NCI-H2196 (cell line): ENCODE results near the gene INO80B.
"Not testable (repeated sequence)": the region's sequence is repeated elsewhere in the genome, so short reads cannot be mapped to it uniquely, and the experiment has no call there.

ENCODE experiments used
- DNase-seq: peaks from one replicate; lab custom pipeline; 2025; ENCODE audit not compliant: unreplicated experiment; lab: John Stamatoyannopoulos, UW

The INO80B gene

DNA sequence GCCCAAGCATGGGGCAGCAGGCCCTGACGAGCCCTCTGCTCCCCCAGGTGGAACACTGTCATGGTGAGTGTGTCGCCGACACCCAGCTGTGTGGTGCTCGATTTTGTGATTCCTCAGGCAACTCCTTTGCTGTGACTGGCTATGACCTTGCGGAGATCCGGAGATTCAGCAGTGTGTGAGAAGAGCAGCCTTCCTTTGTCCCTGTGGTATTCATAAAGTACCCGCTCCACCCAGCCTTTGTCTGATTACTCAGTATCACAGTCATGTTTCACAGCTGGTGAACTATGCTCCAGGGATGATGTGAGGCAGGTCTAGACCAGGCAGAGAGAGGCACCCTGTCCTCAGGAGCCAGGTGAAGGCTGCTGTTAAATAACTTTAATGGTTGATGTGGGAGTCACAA lies 29.4 kb upstream of the INO80B start:
- no peak for DNase-seq

DNA sequence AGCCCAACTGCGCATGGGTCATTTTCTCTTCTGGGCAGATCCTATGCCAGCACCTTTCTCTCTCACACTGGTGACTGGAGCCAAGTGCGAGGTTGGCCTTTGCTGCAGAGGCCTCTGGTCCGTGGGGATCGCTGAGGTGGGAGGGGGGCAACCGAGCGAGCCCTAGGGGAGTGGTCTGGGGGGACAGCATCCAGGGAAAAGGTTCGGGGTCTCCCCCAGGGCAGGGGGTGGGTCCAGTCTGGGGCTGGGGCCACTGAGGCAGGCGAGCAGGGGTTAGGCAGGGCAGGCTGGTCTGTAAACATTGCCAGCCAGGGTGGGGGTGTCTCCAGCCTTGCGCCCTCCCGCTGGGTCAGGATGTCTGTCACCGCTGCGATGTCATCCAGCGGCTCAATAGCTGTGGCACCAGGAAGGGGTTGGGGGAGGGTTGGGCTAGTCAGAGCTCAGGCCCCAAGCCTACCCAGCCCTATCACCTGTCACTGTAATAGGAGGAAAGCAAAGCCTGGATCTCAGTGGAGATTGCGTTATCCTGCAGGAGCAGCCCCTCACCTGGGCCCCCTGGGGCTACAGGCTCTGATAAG lies 28.6 kb upstream of the INO80B start:
- no peak for DNase-seq

DNA sequence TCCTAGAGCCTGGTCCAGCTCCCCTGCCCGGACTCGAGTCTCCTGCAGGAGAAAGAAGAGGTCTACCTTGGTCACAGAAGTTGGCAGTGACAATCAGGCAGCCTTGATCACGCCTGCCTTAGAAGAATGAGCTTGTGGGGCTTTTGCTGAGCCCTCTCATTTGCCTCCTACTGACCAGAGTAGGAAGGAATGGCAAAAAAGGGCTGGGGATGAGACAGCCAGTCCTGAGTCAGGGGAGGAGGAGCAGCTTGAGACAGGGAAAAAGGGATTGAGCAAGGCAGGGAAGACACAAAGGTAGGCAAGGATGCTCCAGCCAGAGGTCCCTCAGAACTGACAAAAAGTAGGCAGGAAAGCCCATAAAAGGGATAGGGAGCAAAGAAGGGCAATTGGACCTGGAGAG lies 27.3 kb upstream of the INO80B start:
- no peak for DNase-seq

DNA sequence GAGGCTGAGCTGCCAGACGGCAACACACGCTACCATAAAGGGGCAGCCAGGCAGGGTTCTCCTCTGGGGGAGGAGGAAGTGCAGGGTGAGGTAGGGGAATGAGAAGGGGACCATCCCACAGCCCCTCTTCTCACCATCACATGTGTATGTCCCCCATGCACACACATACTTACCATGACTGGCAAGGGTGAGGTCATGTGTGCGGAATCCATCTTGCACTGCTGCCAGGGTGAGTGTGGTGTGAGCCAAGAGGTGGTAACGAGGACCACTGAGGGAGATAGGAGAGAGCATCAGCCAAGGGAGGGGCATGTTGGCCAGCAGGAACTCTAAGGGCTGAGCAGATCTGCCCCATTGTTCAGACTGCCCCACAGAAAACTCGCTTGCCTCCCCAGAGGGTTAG lies 26.2 kb upstream of the INO80B start:
- no peak for DNase-seq

DNA sequence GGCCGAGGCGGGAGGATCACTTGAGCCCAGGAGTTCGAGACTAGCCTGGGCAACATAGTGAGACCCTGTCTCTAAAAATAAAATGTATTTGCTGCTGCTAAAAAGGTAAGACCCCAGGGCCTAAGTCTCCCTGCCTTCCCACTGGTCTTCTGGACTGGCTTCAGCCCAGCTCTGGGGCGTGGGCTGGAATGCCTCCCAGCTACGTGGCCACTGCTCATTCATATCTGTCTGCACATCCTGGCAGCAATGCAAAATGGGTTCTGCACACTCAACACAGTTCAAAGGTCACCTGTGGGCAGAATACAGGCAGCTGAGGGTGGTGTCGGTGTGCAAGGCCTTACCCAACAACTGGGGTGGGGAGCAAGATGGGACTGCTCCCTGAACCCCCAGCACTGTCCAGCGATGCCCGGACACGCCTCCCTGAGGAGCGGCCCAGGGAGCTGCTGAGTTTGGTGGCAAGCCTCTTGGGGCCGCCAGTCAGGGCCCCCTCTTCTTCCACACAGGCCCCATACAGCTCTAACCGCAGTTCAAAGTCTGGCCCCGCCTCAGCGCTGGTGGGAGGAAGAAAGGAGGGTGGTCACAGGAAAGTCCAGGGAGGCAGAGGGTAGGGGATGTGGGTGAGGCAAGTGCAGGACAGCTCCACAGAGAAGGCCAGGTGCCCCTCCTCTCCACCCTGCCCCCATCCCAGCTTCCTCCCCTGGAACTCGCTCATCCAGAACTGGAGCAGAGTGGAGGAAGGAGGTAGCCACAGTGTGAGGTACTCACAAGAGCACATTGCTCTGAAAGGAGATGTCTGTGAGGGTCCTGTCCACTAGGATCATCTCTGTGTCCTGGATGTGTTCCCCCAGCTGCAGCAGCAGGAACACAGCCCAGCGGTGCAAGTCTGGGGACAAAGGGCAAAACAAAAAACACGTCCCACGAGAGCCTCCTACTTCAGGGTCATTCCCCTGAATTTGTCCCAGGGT lies 25.1 kb upstream of the INO80B start:
- DNase-seq = no peak

DNA sequence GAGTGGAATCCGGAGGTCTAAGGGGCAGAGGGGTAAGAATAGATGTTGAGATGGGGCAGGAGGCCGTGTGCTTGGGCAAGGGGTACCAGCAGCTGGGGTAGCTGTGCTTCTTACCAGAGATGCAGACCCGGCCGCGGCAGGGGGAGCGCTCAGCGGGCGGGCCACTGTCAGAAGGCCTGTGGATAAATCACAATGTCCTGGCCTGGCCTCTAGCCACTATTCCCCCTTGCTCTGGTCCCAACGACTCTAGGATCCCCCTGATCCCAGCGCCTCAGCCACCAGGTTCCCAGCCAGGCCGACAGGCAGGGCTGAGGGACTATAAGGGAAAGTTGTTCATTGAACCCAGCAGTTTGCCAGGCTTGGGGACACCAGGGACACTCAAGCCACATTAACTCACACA lies 24.4 kb upstream of the INO80B start:
- no peak for DNase-seq

DNA sequence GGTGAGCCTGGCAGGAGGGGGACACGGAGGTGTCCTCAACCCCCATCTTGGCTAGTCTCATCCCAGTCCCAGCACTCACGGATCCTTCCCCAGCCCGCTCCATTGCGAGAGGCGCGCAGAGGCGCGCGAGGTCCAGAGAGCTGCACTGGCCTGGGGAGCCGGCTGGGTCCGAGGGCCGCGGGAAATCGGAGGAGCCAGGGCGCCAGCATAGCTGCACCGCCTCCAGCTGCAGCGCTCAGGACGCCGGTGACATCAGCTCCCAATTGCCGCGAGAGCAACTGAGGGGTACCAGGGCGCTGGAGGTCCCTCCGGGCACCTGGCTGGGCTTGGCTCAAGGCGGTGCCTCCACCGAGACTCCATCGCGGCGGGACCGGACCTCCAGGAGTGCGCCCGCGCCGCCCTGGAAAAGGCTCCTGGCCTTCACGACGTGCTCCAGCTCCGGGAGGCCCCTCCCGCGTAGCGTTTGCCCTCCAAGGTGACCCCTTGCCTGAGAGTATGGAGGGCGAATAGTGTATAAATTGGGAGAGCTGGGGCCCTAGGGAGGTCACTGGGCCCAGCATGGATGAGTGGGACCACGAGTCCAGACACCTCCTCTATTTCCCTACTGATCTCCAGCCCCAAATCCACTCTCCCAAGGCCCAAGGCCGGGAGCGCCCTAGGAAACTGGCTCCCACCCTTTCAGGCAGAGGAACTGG lies 18.6 kb upstream of the INO80B start:
- no peak for DNase-seq

DNA sequence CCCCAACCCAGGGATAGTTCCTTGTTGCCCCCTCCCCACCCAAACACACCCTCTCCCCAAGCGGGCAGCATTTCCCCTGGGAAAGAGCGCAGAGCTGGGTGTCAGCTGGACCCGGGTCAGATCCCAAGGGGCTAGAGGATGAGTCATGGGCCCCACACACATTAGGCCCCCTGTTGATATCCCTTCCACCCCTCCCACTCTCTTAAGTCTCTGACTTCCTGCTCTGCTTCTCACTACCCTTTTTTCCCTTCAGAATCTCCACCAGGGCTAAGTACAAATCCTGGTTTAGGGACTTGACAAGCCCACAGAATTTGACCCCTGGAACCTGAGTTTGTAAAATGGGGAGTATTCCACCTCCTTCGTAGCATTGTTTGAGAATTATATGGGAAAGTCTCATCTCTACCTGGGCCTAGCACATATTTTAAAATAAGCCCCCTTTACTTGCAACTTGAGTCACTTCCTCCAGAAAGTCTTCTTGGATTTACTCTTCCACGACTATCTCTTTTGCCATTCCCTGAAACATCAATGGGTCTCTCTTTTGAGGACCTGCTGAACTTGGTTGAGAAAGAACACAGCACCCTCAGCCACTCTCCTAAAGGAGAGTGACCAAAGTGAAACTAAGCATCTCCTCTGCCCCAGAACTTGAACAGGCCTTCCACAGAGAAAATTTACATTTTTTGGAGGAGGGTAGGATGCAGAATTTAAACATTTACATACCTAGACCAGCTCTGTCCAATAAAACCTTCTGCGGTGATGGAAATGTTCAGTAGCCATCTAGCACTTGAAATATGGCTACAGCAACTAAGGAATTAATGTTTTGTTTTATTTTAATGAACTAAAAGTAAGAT lies 17.8 kb upstream of the INO80B start:
- no peak for DNase-seq

DNA sequence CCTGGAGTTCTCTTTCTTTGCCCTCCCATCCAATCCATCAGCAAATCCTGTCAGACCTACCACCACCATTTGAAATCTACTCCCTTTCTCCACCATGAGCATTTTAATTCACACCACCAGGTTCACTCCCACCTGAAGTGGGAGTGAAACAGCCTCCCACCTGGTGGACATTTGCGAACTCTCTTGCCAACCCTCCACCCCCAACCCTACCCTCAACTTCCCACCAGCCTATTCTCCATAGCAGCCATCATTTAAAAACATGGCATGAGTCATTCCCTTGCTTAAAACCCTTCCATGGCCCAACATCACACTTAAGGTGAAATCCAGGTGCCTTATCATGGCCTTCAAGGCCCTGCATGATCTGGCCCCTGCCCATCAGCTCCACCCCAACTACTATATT lies 16.6 kb upstream of the INO80B start:
- no peak for DNase-seq

DNA sequence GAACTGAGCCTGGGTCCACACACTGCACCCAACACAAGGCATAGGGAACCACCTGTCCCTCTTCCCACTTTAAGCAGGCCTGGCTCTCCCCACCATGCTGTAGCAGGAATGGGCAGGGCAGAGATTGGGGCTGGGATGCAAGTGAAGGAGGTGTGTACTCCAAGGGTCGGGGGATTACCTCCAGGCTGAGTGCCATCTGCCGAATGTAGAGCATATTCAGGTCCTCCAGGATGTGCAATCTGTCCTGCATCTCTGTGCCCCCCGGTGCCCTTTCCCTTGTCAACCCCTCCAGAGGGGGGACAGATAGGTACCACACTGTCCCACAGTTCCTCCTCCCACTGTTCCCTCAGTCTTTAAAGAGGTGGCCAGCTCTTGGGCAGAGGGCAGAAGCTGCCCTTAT lies 15.5 kb upstream of the INO80B start:
- DNase-seq = no peak

DNA sequence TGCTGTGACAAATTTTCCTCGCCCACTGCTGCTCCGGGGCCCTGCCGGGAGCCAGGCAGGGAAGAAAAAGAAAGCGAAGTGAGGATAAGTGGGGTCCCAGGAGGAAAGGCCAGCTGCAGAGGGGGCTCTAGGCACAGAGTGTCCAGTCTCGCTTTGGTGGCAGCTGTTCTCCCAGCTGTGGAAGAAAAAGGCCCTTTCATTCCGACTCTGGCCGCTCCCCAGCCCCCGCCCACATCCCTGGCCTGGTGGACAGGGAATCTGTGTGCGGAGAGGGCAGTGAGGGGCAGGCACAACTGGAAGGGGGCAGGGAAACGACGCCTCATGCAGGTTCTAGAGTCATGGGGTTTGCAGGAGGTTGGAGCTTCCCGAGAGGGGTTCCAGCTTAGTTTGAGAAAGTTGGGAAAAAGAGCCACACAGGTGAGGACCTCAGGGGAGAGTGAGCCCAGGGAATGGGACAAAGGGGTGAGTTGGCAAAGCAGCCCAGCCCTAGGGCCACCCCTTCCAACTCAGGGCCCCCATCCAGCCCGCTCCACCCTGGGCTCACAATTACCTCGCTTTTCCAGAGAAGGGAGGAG lies 15.0 kb upstream of the INO80B start:
- no peak for DNase-seq

DNA sequence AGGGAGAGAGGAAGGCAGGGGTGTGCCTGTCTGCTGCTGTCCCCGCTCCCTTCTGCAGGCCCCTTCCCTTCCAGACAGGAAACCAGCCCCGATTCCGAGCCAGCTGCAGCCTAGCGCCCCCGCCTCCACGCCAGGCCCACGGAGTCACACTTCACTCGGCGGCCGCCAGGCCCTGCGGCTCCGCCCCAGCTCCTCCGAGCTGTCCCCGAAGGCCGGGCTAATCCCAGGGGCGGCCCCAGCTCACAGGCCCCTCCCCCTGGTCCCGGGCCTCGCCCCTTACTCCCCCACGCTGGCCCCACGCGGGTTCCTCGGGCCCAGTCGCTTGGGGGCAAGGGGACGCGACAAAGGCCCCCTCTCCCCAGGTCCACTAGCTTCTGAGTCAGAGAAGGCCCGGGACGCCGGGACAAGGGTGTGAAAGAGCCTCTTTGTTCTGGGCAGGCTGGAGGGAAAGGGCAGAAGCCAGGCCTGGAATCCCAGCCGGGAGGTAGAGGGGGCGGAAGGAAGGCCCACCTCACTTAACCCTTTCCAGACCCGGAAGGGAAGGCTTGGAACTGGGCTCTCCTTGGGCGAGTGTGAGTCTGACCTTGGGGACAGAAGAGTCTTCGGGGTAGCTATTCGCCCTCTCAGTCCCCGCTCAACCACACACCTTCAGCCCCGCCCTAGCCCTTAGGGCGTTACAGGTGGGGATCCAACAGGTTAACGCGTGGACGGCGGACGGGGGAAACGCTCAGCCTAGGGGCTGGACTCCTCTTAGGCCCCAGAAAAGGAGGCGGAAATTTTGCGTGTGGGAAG lies 14.3 kb upstream of the INO80B start:
- DNase-seq = peak; percentile 70

DNA sequence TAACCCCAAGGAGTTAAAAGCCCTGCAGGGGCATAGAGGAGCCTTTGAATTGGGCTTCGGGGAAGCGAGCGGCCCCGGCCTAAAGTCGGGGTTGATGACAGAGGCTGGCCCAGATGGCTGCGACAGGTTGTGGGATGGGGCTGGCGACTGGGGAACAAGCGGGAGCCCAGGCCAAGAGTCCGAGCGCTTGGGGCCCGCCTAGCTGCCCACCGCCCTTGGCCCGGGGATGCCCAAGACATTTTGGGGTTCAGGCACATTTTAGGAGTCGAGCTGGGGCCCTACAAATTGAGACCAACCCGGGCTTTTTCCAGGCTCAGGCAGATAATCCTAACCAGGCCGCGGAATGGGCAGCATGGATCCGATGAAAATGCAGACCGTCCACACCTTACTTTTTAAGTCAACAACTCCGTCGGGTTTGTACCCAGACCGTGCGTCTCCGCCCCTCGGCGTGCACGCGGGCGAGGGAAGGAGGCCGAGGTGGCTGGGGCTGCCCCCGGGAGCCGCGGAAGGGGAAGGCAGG lies 13.7 kb upstream of the INO80B start:
- no peak for DNase-seq

DNA sequence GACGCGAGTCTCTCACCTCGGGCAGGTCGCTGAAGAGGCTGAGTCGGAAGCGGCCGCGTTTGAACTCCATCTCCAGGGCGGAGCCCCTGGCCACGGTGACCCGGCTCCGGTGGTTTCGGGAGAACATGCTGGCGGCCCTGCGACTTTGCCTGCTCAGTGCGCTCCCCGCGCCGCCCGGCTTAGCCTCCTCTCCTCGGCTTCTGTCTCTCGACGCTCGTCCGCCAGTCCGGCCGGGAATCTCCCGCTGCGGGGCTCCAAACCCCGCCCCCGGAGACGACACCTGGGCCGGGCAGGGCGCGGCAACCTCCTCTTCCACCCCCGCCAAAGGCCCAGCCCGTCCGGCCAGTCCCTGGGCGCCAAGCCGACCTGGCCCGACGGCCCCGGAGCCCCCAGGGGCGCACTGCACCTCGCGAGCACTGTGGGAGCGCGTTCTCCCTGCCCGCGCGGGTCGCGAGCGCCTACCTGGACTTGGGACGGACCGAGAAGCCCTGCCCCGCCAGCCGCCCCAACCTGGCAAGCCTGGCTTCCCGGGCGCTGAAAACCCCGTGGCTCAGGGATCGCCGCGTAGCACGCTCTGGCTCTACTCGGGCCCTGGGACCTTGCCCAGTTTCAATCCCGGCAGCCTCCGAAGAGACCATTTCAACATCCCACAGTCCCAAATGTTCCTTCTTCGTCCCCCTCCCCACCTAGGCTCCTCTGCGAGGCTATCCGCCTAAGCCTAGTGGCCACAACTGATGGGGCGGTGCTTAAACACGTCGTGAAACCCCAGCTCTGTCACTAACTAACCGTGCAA lies 13.0 kb upstream of the INO80B start, which contains the start of gene RTKN:
Gene RTKN, minus strand, starts transcription at position 248 of the 793 bp plus-strand sequence. Its CDS starts 121 bp downstream, at position 127.
- DNase-seq = peak; percentile 55

DNA sequence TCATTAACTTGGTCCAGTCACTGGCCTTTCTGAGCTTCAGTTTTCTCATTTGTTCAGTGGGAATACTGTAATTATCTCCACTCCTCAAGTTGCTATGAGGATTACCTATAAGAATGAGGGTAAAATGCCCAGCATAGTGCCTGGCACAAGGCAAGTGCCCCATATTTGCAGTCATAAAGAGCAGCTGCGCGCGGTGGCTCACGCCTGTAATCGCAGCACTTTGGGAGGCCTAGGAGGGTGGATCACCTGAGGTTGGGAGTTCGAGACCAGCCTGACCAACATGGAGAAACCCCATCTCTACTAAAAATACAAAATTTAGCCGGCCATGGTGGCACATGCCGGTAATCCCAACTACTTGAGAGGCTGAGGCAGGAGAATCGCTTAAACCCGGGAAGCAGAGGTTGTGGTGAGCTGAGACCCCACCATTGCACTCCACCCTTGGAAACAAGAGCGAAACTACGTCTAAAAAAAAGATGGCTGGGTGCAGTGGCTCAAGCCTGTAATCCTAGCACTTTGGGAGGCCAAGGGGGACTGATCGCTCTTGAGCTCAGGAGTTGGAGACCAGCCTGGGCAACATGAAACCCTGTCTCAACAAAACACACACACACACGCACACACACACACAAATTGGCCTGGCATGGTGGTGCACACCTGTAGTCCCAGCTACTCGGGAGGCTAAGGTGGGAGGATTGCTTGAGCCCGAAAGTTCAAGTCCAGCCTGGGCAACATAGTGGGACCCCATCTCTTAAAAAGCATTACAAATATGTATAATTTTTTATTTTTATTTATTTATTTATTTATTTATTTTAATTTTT lies 12.2 kb upstream of the INO80B start:
- not testable (repeated sequence) for DNase-seq

DNA sequence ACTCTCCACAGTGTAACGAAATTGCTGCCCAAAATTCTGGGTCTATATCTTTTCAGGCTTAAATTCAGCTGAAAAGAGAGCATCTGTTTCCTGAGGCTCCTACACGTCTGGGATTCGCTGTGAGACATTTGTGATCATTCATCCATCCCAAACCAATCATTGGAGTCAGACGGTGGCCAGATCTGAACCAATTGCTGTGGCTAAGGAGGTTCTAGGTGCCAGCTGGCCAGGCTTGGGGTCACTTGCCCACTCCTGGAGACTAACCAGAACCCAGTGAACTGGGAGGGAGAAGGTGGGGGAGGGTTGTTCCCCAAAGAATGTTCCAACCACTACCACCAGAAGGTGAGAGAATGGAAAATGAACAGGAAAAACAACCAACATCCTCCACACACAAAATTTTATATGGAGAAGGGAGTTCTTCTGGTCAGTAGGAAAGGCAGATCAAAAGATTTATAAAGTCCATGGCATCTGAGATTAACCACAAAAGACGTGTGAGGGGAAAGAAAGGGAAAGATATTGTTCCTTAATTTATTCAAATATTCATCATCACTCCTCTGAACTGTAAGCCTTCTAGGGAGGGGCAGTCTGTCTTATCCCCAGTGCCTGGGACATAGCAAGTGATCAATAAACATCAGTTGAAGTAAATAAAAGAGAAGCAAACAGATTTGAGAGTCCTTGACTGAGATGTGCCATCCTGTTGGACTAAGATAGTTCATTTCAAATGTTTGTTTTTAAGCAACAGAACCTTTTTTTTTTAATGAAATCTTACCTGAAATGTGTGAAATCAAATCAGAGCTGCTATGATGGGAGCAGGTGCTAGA lies 10.2 kb upstream of the INO80B start:
- DNase-seq = no peak
